ENCODE results near the gene P3R3URF.

DNA sequence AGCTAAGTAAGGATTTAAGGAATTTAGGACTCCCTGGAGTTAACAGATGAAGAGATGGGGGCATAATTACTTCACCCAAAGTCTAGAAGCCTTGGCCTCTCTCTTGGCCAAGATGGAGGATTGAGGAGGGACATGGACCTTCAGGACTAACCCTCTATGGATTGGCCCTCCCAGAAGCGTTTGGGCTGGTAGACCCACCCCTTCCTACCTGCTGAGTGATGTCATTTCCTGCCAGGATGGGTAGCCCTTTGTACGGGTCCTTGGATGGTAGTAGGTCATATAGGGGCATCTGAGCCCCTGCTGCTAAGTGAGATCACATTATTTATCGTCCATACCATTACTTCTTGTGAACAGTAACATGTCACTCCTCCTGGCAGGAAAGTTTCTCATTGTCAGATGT, 44.5 kb upstream of the P3R3URF start:
- no peak for TF ChIP-seq POLR2A (IDR thresholded peaks at IDR 0.05)
- TF ChIP-seq, protein P1, sequence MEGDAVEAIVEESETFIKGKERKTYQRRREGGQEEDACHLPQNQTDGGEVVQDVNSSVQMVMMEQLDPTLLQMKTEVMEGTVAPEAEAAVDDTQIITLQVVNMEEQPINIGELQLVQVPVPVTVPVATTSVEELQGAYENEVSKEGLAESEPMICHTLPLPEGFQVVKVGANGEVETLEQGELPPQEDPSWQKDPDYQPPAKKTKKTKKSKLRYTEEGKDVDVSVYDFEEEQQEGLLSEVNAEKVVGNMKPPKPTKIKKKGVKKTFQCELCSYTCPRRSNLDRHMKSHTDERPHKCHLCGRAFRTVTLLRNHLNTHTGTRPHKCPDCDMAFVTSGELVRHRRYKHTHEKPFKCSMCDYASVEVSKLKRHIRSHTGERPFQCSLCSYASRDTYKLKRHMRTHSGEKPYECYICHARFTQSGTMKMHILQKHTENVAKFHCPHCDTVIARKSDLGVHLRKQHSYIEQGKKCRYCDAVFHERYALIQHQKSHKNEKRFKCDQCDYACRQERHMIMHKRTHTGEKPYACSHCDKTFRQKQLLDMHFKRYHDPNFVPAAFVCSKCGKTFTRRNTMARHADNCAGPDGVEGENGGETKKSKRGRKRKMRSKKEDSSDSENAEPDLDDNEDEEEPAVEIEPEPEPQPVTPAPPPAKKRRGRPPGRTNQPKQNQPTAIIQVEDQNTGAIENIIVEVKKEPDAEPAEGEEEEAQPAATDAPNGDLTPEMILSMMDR (IDR thresholded peaks at IDR 0.05): no peak

Measured in Peyer's patch (tissue), 4 donors.